OCI-LY1 (cell line): ENCODE data around the gene KIF18A.

Source experiments
- H2AFZ ChIP-seq: fragments of 200-600 bp; sonication (generic), shearing (Covaris generic); 2 replicates; pipeline ENCODE4 v1.6.0; 2014; ENCODE audit warnings: antibody characterized with exemption, mild to moderate bottlenecking, low read length
- H3F3A ChIP-seq: fragments of 200-600 bp; sonication (generic), shearing (Covaris generic); 2 replicates; pipeline ENCODE4 v1.6.0; 2014; ENCODE audit warnings: mild to moderate bottlenecking, antibody characterized with exemption, low read length, moderate library complexity; ENCODE audit not compliant: insufficient read depth
- H3K27ac ChIP-seq: fragments of 200-600 bp; sonication (generic); 2 replicates; pipeline ENCODE4 v1.5.1; 2014; ENCODE audit warnings: low read length, mixed run types, mild to moderate bottlenecking, low read depth; ENCODE audit not compliant: poor library complexity, severe bottlenecking
- H3K27me3 ChIP-seq: fragments of 200-600 bp; sonication (generic); 2 replicates; pipeline ENCODE4 v1.6.0; 2014; ENCODE audit warnings: antibody characterized with exemption, mild to moderate bottlenecking, low read length, moderate library complexity; ENCODE audit not compliant: insufficient read depth
- H3K36me3 ChIP-seq: fragments of 200-600 bp; sonication (generic); 2 replicates; pipeline ENCODE4 v1.6.1; 2014; ENCODE audit warnings: mild to moderate bottlenecking, antibody characterized with exemption, low read length, moderate library complexity, mixed read lengths; ENCODE audit not compliant: insufficient read depth
- H3K4me1 ChIP-seq: fragments of 200-600 bp; sonication (generic); 2 replicates; pipeline ENCODE4 v1.5.1; 2014; ENCODE audit warnings: mild to moderate bottlenecking, low read length, moderate library complexity; ENCODE audit not compliant: insufficient read depth, severe bottlenecking
- H3K4me2 ChIP-seq: fragments of 200-600 bp; sonication (generic), shearing (Covaris generic); 2 replicates; pipeline ENCODE4 v1.6.1; 2014; ENCODE audit warnings: low read length
- H3K4me3 ChIP-seq: fragments of 200-600 bp; sonication (generic); 2 replicates; pipeline ENCODE4 v1.5.1; 2014; ENCODE audit warnings: low read length, low read depth, mild to moderate bottlenecking, mixed read lengths; ENCODE audit not compliant: poor library complexity, severe bottlenecking
- H3K79me2 ChIP-seq: fragments of 200-600 bp; shearing (Covaris generic); 2 replicates; pipeline ENCODE4 v1.6.1; 2016; ENCODE audit warnings: mixed run types, low read length, mixed read lengths; ENCODE audit not compliant: insufficient read depth
- H3K9ac ChIP-seq: fragments of 200-600 bp; sonication (generic), shearing (Covaris generic); 2 replicates; pipeline ENCODE4 v1.6.1; 2014; ENCODE audit warnings: mild to moderate bottlenecking, low read length, mixed read lengths
- H3K9me2 ChIP-seq: fragments of 200-600 bp; sonication (generic), shearing (Covaris generic); 2 replicates; pipeline ENCODE4 v1.6.1; 2014; ENCODE audit warnings: low read depth, mild to moderate bottlenecking, low read length, mixed read lengths
- H3K9me3 ChIP-seq: fragments of 200-600 bp; shearing (Covaris generic); 2 replicates; pipeline ENCODE4 v1.6.1; 2014; ENCODE audit warnings: low read length, mixed read lengths
- H4K20me1 ChIP-seq: fragments of 200-600 bp; sonication (generic), shearing (Covaris generic); 2 replicates; pipeline ENCODE4 v1.6.0; 2016; ENCODE audit warnings: mild to moderate bottlenecking, low read length; ENCODE audit not compliant: insufficient read depth
- EZH2 ChIP-seq: fragments of 200-600 bp; sonication (generic), shearing (Covaris generic); IDR thresholded peaks from 2 replicates; pipeline ENCODE4 v1.8.0; 2017; ENCODE audit warnings: borderline replicate concordance, mixed run types, mild to moderate bottlenecking, antibody characterized with exemption, low read length, moderate library complexity, mixed read lengths
- TF ChIP-seq, protein P1 (sequence below): fragments of 200-600 bp; sonication (generic), shearing (Covaris generic); IDR thresholded peaks from 2 replicates; pipeline ENCODE4 v1.5.1; 2017; ENCODE audit warnings: mild to moderate bottlenecking, antibody characterized with exemption, low read length, moderate library complexity, mixed read lengths

Gene KIF18A

DNA sequence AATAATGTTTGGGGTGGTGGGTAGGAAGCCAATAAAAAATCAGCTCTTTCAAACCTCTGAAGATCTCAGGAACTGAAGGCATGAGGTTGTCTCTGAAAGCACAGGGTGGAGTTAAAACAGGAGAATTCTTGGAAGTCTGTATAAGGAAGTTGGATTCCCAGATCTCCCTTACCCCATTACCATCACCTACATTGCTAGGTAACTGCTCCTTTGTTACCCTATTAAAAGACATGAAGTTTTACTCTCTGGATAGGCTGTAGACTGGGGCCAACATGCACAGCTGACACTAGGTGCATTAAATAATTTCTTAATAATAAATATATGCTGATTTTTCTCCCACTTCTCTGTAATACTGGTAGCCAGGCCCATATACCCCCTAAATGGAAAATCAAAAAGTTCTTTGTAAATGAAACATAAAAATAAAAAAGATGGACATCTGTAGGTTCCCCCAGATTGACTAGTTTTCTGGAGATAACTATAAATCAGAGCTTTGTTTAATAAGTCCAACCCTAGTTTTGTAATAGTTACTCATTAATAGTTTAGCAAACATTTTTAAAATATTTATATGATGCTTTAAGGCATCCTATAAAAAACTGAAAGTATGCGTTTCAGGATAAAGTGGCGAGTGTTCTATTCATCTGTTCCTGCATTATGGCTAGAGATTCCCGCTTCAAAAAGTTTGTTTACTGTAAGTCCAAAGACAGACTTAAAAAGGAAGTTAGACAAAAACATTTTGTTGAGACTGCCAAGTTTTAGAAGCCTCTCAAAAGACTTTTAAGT is 63.8 kb downstream of the KIF18A start:
- H3K4me1 ChIP-seq = no peaks in the 10 kb centered on the region
- H3K36me3 ChIP-seq = peaks cover 4% of the 10 kb centered on the region; the same call in 1 of the 2 replicates
- no peak overlapping the region for H3K27ac ChIP-seq
- no peak overlapping the region for H3K4me3 ChIP-seq
- no peaks in the 10 kb centered on the region for H3K9me3 ChIP-seq
- no peak overlapping the region for H2AFZ ChIP-seq
- H3F3A ChIP-seq = no peaks in the 10 kb centered on the region
- H3K4me2 ChIP-seq = no peak overlapping the region
- no peaks in the 10 kb centered on the region for H3K27me3 ChIP-seq
- H4K20me1 ChIP-seq = no peaks in the 10 kb centered on the region
- no peaks in the 10 kb centered on the region for H3K9me2 ChIP-seq
- no peaks in the 10 kb centered on the region for H3K79me2 ChIP-seq
- TF ChIP-seq EZH2 = no peak
- TF ChIP-seq, protein P1, sequence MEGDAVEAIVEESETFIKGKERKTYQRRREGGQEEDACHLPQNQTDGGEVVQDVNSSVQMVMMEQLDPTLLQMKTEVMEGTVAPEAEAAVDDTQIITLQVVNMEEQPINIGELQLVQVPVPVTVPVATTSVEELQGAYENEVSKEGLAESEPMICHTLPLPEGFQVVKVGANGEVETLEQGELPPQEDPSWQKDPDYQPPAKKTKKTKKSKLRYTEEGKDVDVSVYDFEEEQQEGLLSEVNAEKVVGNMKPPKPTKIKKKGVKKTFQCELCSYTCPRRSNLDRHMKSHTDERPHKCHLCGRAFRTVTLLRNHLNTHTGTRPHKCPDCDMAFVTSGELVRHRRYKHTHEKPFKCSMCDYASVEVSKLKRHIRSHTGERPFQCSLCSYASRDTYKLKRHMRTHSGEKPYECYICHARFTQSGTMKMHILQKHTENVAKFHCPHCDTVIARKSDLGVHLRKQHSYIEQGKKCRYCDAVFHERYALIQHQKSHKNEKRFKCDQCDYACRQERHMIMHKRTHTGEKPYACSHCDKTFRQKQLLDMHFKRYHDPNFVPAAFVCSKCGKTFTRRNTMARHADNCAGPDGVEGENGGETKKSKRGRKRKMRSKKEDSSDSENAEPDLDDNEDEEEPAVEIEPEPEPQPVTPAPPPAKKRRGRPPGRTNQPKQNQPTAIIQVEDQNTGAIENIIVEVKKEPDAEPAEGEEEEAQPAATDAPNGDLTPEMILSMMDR = no peak
- H3K9ac ChIP-seq = no peak overlapping the region

DNA sequence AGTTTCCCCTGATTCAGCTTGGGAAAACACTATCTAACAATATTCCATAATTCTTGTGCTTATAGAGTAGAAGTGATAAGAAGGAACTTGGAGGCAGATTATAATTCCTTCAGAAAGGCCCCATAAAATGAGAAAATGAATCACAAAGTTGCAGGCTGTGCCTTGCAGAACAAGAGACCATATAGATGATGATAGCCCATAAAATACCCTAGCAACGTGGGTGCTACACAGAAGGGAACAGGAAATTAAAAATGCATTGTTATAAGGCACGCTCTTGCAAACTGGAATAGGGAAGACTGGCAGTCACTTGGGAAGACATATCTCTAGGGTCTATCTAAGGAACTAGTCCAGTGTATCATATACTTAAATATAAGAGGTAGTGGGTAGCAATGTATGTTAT is 67.6 kb downstream of the KIF18A start:
- Histone ChIP-seq H3K4me1 (no peaks in the 10 kb centered on the region), H3K27me3 (no peaks in the 10 kb centered on the region), H3K4me2 (no peak overlapping the region), H2AFZ (no peak overlapping the region), H3K27ac (no peak overlapping the region), H3K9ac (no peak overlapping the region), H4K20me1 (no peaks in the 10 kb centered on the region), H3K4me3 (no peak overlapping the region), H3K36me3 (peaks cover 21% of the 10 kb centered on the region; the same call in 1 of the 2 replicates), H3K9me3 (no peaks in the 10 kb centered on the region), H3F3A (no peaks in the 10 kb centered on the region), H3K79me2 (no peaks in the 10 kb centered on the region), H3K9me2 (no peaks in the 10 kb centered on the region)
- TF ChIP-seq, protein P1 = no peak
- no peak for TF ChIP-seq EZH2

DNA sequence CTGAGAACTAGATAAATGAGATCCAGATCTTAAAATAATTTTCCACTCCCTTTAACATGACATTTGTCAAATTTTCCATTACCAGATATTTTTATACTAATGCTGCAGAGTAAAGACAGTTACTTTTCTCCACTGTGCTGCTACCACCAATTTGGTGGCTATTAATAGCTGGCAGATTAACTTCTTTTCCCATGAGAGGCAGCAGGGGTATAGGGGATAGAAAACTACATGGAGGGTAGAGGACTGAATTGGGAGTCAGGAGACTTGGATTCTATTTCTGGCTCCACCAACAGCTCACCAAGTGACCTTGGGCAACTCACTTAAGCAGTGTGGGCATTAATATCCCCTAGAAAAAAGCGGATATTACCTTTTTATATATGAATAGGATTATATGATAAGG is 69.2 kb downstream of the KIF18A start:
- Histone ChIP-seq H3K27ac (no peak overlapping the region), H4K20me1 (no peaks in the 10 kb centered on the region), H2AFZ (no peak overlapping the region), H3K4me3 (no peak overlapping the region), H3K4me1 (no peaks in the 10 kb centered on the region), H3K9ac (no peak overlapping the region), H3K9me3 (no peaks in the 10 kb centered on the region), H3K79me2 (no peaks in the 10 kb centered on the region), H3K27me3 (no peaks in the 10 kb centered on the region), H3K4me2 (no peak overlapping the region), H3K36me3 (peaks cover 32% of the 10 kb centered on the region), H3F3A (no peaks in the 10 kb centered on the region), H3K9me2 (no peaks in the 10 kb centered on the region)
- TF ChIP-seq EZH2 = no peak
- TF ChIP-seq, protein P1 = no peak
